Mesothelial cell of epicardium (in vitro differentiated cells): ENCODE results near the gene SCFD2. TPM values are rescaled to one million over a fixed set of nuclear protein-coding genes. Genes with fewer than 3 reads are reported as not detected.
"Not testable (repeated sequence)": the region's sequence is repeated elsewhere in the genome, so short reads cannot be mapped to it uniquely, and the experiment has no call there.

Source experiments
- DNase-seq, 2 experiments: peaks; one replicate each; pipeline ENCODE4 v3.0.0; 2021; ENCODE audit warnings: low spot score in 2 of 2; ENCODE audit not compliant: unreplicated experiment in 2 of 2
- H3K27ac Mint-ChIP-seq: 2 replicates; pipeline ENCODE4 v1.8.0; 2021; ENCODE audit warnings: mixed read lengths
- H3K27me3 Mint-ChIP-seq: 2 replicates; pipeline ENCODE4 v1.8.0; 2021; ENCODE audit warnings: low read depth, mixed read lengths
- H3K36me3 Mint-ChIP-seq: 2 replicates; pipeline ENCODE4 v1.8.0; 2021; ENCODE audit warnings: mixed read lengths
- H3K4me1 Mint-ChIP-seq: 2 replicates; pipeline ENCODE4 v1.8.0; 2021; ENCODE audit warnings: mixed read lengths
- H3K4me3 Mint-ChIP-seq: 2 replicates; pipeline ENCODE4 v1.8.0; 2021; ENCODE audit warnings: mild to moderate bottlenecking, moderate library complexity, mixed read lengths
- H3K9me3 Mint-ChIP-seq: 2 replicates; pipeline ENCODE4 v1.8.0; 2021; ENCODE audit warnings: mixed read lengths
- total RNA-seq: library from RNA; stranded (reverse); gene quantifications from 3 replicates; pipeline ENCODE4 v1.2.1, GENCODE V29; 2021
- TF ChIP-seq, protein P1 (sequence below): fragments of 200-600 bp; sonication (generic); IDR thresholded peaks from one replicate; pipeline ENCODE4 v1.5.0; 2021; ENCODE audit warnings: antibody characterized with exemption; ENCODE audit not compliant: unreplicated experiment

The SCFD2 gene
- total RNA-seq, 1 donor from 2014 or later, result 15.6 TPM

DNA sequence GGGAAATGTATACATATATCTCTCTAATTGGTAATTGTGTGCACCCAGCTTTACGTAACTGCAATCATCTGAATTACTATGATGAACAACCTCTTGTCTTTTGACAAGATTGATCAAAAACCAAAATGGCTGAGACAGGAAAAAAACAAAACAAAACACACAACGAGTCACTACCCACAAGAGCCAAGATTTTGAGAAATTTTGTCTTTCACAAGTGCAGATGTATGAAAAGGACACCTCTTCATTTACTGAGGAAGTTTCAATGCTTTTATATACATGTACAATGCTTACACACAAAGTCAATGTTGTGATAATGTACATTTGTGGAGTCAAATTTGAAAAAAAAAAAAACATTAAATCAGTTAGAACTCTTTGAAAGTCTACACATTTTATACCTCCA, 224.6 kb downstream of the SCFD2 start:
- no peaks in the 10 kb centered on the region for H3K27me3 Mint-ChIP-seq
- no peak overlapping the region for H3K27ac Mint-ChIP-seq
- no peak for DNase-seq
- H3K36me3 Mint-ChIP-seq, result peaks cover 5% of the 10 kb centered on the region
- TF ChIP-seq, protein P1, sequence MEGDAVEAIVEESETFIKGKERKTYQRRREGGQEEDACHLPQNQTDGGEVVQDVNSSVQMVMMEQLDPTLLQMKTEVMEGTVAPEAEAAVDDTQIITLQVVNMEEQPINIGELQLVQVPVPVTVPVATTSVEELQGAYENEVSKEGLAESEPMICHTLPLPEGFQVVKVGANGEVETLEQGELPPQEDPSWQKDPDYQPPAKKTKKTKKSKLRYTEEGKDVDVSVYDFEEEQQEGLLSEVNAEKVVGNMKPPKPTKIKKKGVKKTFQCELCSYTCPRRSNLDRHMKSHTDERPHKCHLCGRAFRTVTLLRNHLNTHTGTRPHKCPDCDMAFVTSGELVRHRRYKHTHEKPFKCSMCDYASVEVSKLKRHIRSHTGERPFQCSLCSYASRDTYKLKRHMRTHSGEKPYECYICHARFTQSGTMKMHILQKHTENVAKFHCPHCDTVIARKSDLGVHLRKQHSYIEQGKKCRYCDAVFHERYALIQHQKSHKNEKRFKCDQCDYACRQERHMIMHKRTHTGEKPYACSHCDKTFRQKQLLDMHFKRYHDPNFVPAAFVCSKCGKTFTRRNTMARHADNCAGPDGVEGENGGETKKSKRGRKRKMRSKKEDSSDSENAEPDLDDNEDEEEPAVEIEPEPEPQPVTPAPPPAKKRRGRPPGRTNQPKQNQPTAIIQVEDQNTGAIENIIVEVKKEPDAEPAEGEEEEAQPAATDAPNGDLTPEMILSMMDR, result no peak
- H3K4me1 Mint-ChIP-seq, result no peaks in the 10 kb centered on the region
- H3K9me3 Mint-ChIP-seq, result no peaks in the 10 kb centered on the region
- no peak overlapping the region for H3K4me3 Mint-ChIP-seq

DNA sequence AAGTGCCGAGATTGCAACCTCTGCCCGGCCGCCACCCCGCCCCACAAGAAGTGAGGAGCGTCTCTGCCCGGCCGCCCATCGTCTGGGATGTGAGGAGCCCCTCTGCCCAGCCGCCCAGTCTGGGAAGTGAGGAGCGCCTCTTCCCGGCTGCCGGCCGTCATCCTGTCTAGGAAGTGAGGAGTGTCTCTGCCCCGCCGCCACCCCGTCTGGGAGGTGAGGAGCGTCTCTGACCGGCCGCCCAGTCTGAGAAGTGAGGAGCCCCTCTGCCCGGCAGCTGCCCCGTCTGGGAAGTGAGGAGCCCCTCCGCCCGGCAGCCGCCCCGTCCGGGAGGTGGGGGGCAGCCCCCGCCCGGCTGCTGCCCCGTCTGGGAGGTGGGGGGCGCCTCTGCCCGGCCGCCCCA, 226.6 kb downstream of the SCFD2 start:
- not testable (repeated sequence) for H3K27me3 Mint-ChIP-seq, H3K9me3 Mint-ChIP-seq, H3K4me1 Mint-ChIP-seq, H3K4me3 Mint-ChIP-seq, H3K36me3 Mint-ChIP-seq, H3K27ac Mint-ChIP-seq, DNase-seq

DNA sequence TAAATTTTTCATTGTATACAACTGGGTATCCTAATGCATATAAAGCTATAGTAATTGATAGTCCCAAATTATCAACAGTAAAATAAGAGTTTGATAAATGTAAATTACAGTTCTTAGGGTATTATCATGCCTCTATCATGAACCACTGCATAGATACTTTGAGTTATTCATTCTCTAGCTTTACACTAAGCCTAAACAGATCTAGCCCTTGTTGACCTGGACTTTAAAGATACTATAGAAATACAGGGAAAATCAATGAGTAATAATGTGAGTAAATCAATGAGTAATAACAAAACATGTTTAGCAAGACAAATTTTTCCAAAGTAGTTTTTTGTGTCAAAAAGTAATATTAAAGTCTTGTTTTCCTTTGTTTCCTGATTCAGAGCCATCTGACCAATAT, 228.4 kb downstream of the SCFD2 start:
- Mint-ChIP-seq H3K27ac (no peak overlapping the region), H3K36me3 (no peaks in the 10 kb centered on the region), H3K4me1 (no peaks in the 10 kb centered on the region), H3K4me3 (no peak overlapping the region), H3K27me3 (no peaks in the 10 kb centered on the region), H3K9me3 (no peaks in the 10 kb centered on the region)
- DNase-seq, result no peak
- TF ChIP-seq, protein P1, result no peak

DNA sequence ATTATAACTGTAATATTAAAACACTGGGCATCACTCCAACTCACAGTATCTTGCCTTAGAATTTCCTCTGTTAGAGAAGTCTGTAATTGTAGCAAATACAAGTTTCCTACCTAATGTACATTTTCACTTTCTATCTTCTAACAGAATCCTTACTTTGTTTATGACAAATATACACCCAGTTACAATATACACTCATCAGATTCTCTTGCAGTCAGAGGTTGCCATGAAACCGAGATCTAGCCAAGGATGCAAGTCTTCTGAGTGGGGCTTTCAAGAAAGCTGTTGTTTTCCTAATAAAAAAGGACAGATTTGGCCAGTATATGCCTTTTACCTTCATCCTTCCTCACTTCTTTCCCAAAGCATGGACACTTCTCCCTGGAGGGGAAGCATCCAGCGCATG, 228.9 kb downstream of the SCFD2 start:
- no peak for DNase-seq
- TF ChIP-seq, protein P1, result no peak
- Mint-ChIP-seq H3K4me3 (no peak overlapping the region), H3K9me3 (no peaks in the 10 kb centered on the region), H3K27me3 (no peaks in the 10 kb centered on the region), H3K27ac (no peak overlapping the region), H3K36me3 (no peaks in the 10 kb centered on the region), H3K4me1 (no peaks in the 10 kb centered on the region)

DNA sequence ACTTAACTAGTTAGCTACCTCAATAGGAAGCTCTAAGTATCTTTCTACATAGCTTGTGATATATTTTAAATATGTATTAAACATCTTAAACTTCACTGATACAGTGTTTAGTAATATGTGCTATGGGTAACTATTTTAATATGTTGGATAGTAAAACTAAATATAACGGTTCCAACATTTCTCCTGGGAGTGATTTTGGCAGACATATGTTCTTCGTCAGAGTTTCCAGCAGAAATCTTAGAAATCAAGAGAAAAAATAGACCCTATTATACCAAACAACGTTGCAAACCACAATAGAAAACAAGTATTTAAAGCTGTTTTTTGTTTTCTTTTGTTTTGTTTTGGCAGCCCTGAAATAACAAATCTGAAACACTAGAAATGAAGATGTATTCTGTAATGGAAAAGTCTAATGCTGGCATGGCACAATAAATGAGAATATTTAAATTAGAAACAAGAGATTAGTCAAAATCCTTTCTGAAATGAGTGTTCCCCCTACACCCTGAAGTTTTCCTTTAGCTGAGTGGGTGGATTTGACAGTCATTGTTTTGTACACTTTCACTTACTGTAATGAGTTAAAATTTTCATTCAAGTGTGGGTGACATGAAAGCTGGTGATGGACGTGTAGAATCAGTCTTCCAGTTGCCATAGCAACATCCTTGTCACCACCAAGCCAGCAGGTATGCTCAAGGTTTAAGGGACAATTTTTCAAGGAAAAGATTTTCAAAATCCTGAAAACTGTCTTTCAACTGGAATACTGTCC, 233.5 kb downstream of the SCFD2 start:
- TF ChIP-seq, protein P1, result no peak
- H3K4me3 Mint-ChIP-seq, result no peak overlapping the region
- DNase-seq, result no peak
- no peaks in the 10 kb centered on the region for H3K36me3 Mint-ChIP-seq
- H3K4me1 Mint-ChIP-seq, result peaks cover 2% of the 10 kb centered on the region
- H3K27ac Mint-ChIP-seq, result no peak overlapping the region
- no peaks in the 10 kb centered on the region for H3K27me3 Mint-ChIP-seq
- no peaks in the 10 kb centered on the region for H3K9me3 Mint-ChIP-seq

DNA sequence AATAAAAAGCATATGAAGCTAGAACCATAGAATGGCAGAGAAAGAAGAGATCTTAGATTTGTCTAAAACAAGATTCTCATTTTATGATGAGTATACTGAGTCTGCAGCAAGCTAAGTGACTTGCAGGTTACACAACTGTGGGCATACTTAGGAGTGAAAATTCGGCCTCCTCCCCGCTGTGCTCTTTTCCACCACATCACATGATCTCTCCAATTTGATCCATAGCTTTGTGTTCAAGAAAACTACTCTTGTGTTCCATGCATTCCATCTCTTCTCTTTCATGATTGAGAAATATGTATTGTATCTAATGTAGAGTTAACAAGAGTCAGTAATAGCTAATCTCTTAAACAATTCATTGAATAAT, 234.3 kb downstream of the SCFD2 start:
- peaks cover 2% of the 10 kb centered on the region for H3K4me1 Mint-ChIP-seq
- TF ChIP-seq, protein P1, result no peak
- H3K36me3 Mint-ChIP-seq, result no peaks in the 10 kb centered on the region
- no peak for DNase-seq
- H3K4me3 Mint-ChIP-seq, result no peak overlapping the region
- H3K27ac Mint-ChIP-seq, result no peak overlapping the region
- no peaks in the 10 kb centered on the region for H3K9me3 Mint-ChIP-seq
- H3K27me3 Mint-ChIP-seq, result no peaks in the 10 kb centered on the region
